HL-60 (cell line): ENCODE data around the gene GGA3.

Experiments used
- DNase-seq, 2 experiments: peaks; one replicate each; pipeline ENCODE4 v3.0.0-alpha.2; 2010 to 2020; ENCODE audit warnings: low read depth in 1 of 2, low spot score in 1 of 2
- H3K27ac ChIP-seq: fragments of 250-450 bp; sonication (Bioruptor Pico); replicated peaks from 2 replicates; pipeline ENCODE4 v1.5.1; 2020; ENCODE audit warnings: mild to moderate bottlenecking, moderate library complexity
- H3K27me3 ChIP-seq: fragments of 250-450 bp; sonication (Bioruptor Pico); 2 replicates; pipeline ENCODE4 v1.5.1; 2021; ENCODE audit warnings: mild to moderate bottlenecking, moderate library complexity; ENCODE audit not compliant: insufficient read depth, poor library complexity, severe bottlenecking
- H3K4me3 ChIP-seq: replicated peaks from 2 replicates; pipeline ENCODE4 v1.5.1; 2011; ENCODE audit warnings: mild to moderate bottlenecking, control low read depth, low read length; ENCODE audit not compliant: insufficient read depth
- GABPA ChIP-seq: IDR thresholded peaks from 2 replicates; pipeline ENCODE4 v1.6.1; 2012; ENCODE audit warnings: low read depth
- POLR2AphosphoS5 ChIP-seq: IDR thresholded peaks from 2 replicates; pipeline ENCODE4 v1.6.1; 2012; ENCODE audit warnings: low read depth
- SPI1 ChIP-seq: IDR thresholded peaks from 2 replicates; pipeline ENCODE4 v1.6.1; 2012; ENCODE audit warnings: low read depth, mild to moderate bottlenecking, borderline replicate concordance
- TF ChIP-seq, protein P1 (sequence below): IDR thresholded peaks from one replicate; pipeline ENCODE4 v1.5.1; 2011; ENCODE audit warnings: low read length, control low read depth, inconsistent platforms; ENCODE audit not compliant: insufficient read depth
- TF ChIP-seq, protein P2 (sequence below): IDR thresholded peaks from 2 replicates; pipeline ENCODE4 v1.6.1; 2012; ENCODE audit warnings: low read depth; ENCODE audit not compliant: insufficient replicate concordance

The GGA3 gene

DNA sequence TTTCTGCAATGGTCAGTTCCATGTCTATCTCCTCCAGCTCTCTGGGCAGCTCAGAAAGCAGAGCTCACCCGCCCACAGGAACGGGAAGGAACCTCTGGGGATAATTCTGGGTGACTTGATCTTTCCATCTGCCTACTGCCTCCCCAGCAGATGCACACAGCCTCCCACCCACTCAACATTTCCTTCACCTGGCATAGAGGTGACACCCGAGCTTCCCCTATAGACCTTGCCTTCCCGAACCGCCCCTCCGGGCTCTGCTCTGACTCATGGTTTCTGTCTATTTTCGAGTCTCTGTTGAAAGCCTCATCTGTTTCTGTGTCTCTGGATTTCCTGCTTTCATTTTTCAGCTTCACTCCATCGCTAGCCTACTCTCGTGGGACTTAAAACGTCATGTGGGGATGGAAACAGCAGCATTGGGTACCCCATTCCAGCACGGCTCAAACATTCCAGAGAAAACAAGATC, 11.4 kb downstream of the GGA3 start:
- Histone ChIP-seq H3K27ac (no peak overlapping the region), H3K4me3 (no peak overlapping the region), H3K27me3 (no peaks in the 10 kb centered on the region)
- DNase-seq: no peak
- no peak for TF ChIP-seq GABPA
- TF ChIP-seq SPI1: no peak
- TF ChIP-seq POLR2AphosphoS5: no peak

DNA sequence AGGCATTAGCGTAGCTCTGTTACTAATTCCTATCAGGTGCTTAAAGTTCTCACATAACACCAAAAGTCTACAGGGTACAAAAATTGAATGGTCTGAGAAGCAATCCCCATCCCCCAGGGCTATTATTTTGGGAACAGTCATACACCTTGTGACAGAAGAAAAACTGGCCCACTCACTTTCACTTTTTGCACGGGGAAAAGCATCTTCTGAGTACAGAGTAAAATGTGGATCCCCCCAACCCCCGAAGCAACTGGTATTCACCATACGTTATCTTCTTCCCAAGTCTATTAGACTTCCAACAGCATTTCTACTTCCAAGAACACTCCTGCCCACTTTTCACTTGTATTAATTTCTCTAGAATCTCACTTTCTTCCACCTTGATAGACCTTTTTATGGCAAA, 11.8 kb downstream of the GGA3 start:
- Histone ChIP-seq H3K27ac (no peak overlapping the region), H3K27me3 (no peaks in the 10 kb centered on the region), H3K4me3 (no peak overlapping the region)
- TF ChIP-seq GABPA: no peak
- TF ChIP-seq, protein P1, sequence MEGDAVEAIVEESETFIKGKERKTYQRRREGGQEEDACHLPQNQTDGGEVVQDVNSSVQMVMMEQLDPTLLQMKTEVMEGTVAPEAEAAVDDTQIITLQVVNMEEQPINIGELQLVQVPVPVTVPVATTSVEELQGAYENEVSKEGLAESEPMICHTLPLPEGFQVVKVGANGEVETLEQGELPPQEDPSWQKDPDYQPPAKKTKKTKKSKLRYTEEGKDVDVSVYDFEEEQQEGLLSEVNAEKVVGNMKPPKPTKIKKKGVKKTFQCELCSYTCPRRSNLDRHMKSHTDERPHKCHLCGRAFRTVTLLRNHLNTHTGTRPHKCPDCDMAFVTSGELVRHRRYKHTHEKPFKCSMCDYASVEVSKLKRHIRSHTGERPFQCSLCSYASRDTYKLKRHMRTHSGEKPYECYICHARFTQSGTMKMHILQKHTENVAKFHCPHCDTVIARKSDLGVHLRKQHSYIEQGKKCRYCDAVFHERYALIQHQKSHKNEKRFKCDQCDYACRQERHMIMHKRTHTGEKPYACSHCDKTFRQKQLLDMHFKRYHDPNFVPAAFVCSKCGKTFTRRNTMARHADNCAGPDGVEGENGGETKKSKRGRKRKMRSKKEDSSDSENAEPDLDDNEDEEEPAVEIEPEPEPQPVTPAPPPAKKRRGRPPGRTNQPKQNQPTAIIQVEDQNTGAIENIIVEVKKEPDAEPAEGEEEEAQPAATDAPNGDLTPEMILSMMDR: no peak
- no peak for DNase-seq

DNA sequence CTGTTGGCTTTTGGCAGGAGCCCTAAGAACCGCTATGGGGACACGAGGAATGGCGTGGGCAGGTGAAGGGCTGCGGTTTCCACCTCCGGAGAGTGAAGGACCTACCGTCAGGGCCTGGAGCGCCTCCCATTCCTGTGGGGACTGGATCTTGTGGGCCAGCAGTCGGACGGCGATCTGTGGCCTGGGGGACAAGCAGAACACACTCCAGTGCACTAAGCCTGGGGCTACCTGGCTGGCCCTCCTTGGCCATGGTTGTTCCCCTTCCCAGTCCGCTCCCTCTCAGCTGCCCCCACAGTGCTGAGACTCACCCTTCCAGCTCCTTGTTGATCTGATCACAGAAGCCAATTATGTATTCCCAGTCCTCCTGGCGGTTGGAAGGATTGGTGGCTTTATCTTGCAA, 15.0 kb downstream of the GGA3 start:
- no peak for DNase-seq
- H3K4me3 ChIP-seq: no peak overlapping the region
- no peak overlapping the region for H3K27ac ChIP-seq
- H3K27me3 ChIP-seq: no peaks in the 10 kb centered on the region
- TF ChIP-seq GABPA (no peak), POLR2AphosphoS5 (no peak), SPI1 (no peak)
- TF ChIP-seq, protein P2, sequence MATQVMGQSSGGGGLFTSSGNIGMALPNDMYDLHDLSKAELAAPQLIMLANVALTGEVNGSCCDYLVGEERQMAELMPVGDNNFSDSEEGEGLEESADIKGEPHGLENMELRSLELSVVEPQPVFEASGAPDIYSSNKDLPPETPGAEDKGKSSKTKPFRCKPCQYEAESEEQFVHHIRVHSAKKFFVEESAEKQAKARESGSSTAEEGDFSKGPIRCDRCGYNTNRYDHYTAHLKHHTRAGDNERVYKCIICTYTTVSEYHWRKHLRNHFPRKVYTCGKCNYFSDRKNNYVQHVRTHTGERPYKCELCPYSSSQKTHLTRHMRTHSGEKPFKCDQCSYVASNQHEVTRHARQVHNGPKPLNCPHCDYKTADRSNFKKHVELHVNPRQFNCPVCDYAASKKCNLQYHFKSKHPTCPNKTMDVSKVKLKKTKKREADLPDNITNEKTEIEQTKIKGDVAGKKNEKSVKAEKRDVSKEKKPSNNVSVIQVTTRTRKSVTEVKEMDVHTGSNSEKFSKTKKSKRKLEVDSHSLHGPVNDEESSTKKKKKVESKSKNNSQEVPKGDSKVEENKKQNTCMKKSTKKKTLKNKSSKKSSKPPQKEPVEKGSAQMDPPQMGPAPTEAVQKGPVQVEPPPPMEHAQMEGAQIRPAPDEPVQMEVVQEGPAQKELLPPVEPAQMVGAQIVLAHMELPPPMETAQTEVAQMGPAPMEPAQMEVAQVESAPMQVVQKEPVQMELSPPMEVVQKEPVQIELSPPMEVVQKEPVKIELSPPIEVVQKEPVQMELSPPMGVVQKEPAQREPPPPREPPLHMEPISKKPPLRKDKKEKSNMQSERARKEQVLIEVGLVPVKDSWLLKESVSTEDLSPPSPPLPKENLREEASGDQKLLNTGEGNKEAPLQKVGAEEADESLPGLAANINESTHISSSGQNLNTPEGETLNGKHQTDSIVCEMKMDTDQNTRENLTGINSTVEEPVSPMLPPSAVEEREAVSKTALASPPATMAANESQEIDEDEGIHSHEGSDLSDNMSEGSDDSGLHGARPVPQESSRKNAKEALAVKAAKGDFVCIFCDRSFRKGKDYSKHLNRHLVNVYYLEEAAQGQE: no peak
- TF ChIP-seq, protein P1: no peak

DNA sequence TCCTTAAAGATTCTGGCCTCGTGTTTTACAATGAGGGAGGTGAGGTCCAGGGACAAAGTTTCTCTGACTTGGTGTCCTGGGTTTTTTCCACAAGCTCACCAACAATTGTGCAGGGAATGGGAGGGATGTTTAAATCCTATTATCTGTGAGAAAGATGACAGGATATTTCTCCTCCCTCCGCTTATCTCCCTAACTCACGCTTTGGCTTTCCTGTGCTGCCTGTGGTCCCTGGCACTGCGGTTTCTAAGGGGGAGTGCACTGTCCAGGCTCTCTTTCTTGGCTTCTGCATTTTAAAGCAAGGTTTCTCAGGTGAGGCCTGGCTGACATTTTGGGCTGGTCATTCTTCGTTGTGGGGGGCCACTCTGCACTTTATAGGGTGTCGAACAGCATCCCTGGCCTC, 16.4 kb downstream of the GGA3 start:
- no peak for TF ChIP-seq POLR2AphosphoS5
- TF ChIP-seq, protein P1: no peak
- TF ChIP-seq, protein P2: no peak
- no peak for TF ChIP-seq GABPA
- TF ChIP-seq SPI1: peak; percentile 19; the same call in 1 of the 2 replicates
- peak overlapping the region; percentile 56 for H3K27ac ChIP-seq
- H3K27me3 ChIP-seq: no peaks in the 10 kb centered on the region
- DNase-seq: peak in 1 of 2 experiments; percentile 38
- H3K4me3 ChIP-seq: no peak overlapping the region
